ENCODE measurements around the gene CLDN14.

CLDN14 gene

GRCh38 chr21:36517366-36518075 lies 37.6 kb upstream of the CLDN14 start:
- no peak for TF ChIP-seq CTCF (IDR thresholded peaks at IDR 0.05; ENCODE audit: extremely low read depth, missing control alignments)
- no peak for DNase-seq (ENCODE audit: low spot score)

- DNase-seq (ENCODE audit: low spot score), result no peak
- TF ChIP-seq CTCF (IDR thresholded peaks at IDR 0.05; ENCODE audit: extremely low read depth, missing control alignments), result no peak
Measured at GRCh38 chr21:36516281-36516680, 36.4 kb upstream of the CLDN14 start.

- TF ChIP-seq CTCF (IDR thresholded peaks at IDR 0.05; ENCODE audit: extremely low read depth, missing control alignments), result no peak
- no peak for DNase-seq (ENCODE audit: low spot score)
Measured at GRCh38 chr21:36513430-36513829, 33.5 kb upstream of the CLDN14 start.

- no peak for DNase-seq (ENCODE audit: low spot score)
- no peak for TF ChIP-seq CTCF (IDR thresholded peaks at IDR 0.05; ENCODE audit: extremely low read depth, missing control alignments)
Measured at GRCh38 chr21:36512971-36513370, 33.0 kb upstream of the CLDN14 start.

GRCh38 chr21:36511484-36512220 lies 31.7 kb upstream of the CLDN14 start:
- TF ChIP-seq CTCF (IDR thresholded peaks at IDR 0.05; ENCODE audit: extremely low read depth, missing control alignments), result no peak
- DNase-seq (ENCODE audit: low spot score), result no peak

GRCh38 chr21:36510911-36511310 lies 31.0 kb upstream of the CLDN14 start:
- no peak for DNase-seq (ENCODE audit: low spot score)
- no peak for TF ChIP-seq CTCF (IDR thresholded peaks at IDR 0.05; ENCODE audit: extremely low read depth, missing control alignments)

DNA sequence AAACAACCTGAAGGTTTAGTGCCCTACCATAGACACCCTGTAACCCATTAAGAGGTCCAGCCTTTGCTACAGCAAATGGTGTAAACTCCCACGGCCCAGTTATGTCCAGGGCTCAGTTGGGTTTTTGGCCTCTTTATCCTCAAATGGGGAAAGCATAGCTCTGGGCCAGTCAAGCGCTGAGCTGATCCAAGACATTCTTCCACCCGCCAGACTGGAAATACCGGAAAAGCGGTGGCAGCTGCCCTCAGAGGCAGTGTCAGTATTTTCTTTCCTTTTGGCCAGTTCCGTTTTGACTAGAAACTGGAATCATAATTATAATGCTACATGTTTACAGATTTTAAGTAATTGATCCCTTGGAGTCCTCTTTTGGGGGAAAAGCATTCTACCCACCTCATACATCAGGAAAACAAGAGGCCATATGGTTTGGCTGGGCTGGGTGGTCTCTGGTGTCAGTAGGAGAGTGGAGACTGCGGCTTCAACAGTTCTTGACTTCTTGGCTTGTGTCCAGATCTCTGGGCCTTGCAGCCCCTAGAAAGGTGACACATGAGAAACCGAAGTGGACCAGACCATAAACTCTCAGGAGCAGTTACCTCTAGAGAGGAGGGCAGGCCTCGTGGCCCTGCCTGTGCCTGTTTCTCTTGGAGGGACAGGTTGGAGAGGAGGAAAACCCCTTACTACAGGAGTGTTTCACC lies 30.2 kb upstream of the CLDN14 start:
- TF ChIP-seq CTCF (IDR thresholded peaks at IDR 0.05; ENCODE audit: extremely low read depth, missing control alignments), result no peak
- no peak for DNase-seq (ENCODE audit: low spot score)
